HAP-1 (cell line): ENCODE results near the gene BIRC7.

Experiments used
- DNase-seq, 2 experiments: peaks; one replicate each; pipeline ENCODE4 v3.0.0-alpha.2; 2016 to 2020; ENCODE audit warnings: low spot score in 2 of 2
- H3K27me3 ChIP-seq: fragments of 250-450 bp; sonication (Bioruptor Pico); 2 replicates; pipeline ENCODE4 v1.5.1; 2020; ENCODE audit warnings: low read depth, mild to moderate bottlenecking, moderate library complexity
- H3K36me3 ChIP-seq: fragments of 250-450 bp; sonication (Bioruptor Pico); replicated peaks from 2 replicates; pipeline ENCODE4 v1.5.1; 2020; ENCODE audit warnings: mild to moderate bottlenecking
- H3K4me1 ChIP-seq: fragments of 250-450 bp; sonication (Bioruptor Pico); 2 replicates; pipeline ENCODE4 v1.5.1; 2020; ENCODE audit warnings: mild to moderate bottlenecking
- H3K4me3 ChIP-seq: fragments of 250-450 bp; sonication (Bioruptor Pico); 2 replicates; pipeline ENCODE4 v1.5.1; 2020; ENCODE audit warnings: mild to moderate bottlenecking, moderate library complexity
- H3K9me3 ChIP-seq: fragments of 250-450 bp; sonication (Bioruptor Pico); 2 replicates; pipeline ENCODE4 v1.5.1; 2020; ENCODE audit warnings: mild to moderate bottlenecking, moderate library complexity
- in situ Hi-C: fragments of 300-500 bp; cut with MboI; formaldehyde crosslinking; loops from 3 replicates; pipeline ENCODE4 v1.14.3; 2020; ENCODE audit warnings: low sequenced_read_pairs, inconsistent platforms, mixed read lengths

BIRC7 gene

GRCh38 chr20:63224412-63225081 lies 11.2 kb upstream of the BIRC7 start:
- Histone ChIP-seq H3K4me1 (no peaks in the 10 kb centered on the region), H3K27me3 (peaks cover 23% of the 10 kb centered on the region; the same call in 1 of the 2 replicates), H3K36me3 (no peaks in the 10 kb centered on the region), H3K9me3 (no peaks in the 10 kb centered on the region), H3K4me3 (no peak overlapping the region)
- peak in 1 of 2 experiments; percentile 39 for DNase-seq
- in situ Hi-C loops: no loop called here

- no peak overlapping the region for H3K4me3 ChIP-seq
- H3K36me3 ChIP-seq: no peaks in the 10 kb centered on the region
- no peaks in the 10 kb centered on the region for H3K9me3 ChIP-seq
- DNase-seq: no peak
- H3K4me1 ChIP-seq: no peaks in the 10 kb centered on the region
- H3K27me3 ChIP-seq: peaks cover 23% of the 10 kb centered on the region
- in situ Hi-C loops: no loop called here
Measured at GRCh38 chr20:63225082-63225454, 10.6 kb upstream of the BIRC7 start.

- Histone ChIP-seq H3K27me3 (peaks cover 21% of the 10 kb centered on the region), H3K4me1 (no peaks in the 10 kb centered on the region), H3K36me3 (no peaks in the 10 kb centered on the region), H3K9me3 (no peaks in the 10 kb centered on the region), H3K4me3 (no peak overlapping the region)
- in situ Hi-C loops: no loop called here
- DNase-seq: no peak
Measured at GRCh38 chr20:63226042-63226943, 9.4 kb upstream of the BIRC7 start.

- Histone ChIP-seq H3K4me3 (no peak overlapping the region), H3K9me3 (no peaks in the 10 kb centered on the region), H3K36me3 (no peaks in the 10 kb centered on the region), H3K4me1 (no peaks in the 10 kb centered on the region), H3K27me3 (peaks cover 23% of the 10 kb centered on the region)
- in situ Hi-C loops: no loop called here
- DNase-seq: no peak
Measured at GRCh38 chr20:63227260-63227659, 8.4 kb upstream of the BIRC7 start.

GRCh38 chr20:63228806-63229205 lies 6.9 kb upstream of the BIRC7 start:
- in situ Hi-C loops: no loop called here
- Histone ChIP-seq H3K9me3 (no peaks in the 10 kb centered on the region), H3K4me3 (no peak overlapping the region), H3K4me1 (no peaks in the 10 kb centered on the region), H3K27me3 (peaks cover 25% of the 10 kb centered on the region), H3K36me3 (no peaks in the 10 kb centered on the region)
- DNase-seq: no peak

- H3K9me3 ChIP-seq: no peaks in the 10 kb centered on the region
- no peak overlapping the region for H3K4me3 ChIP-seq
- peak; percentile 10 to 69 for DNase-seq
- no peaks in the 10 kb centered on the region for H3K36me3 ChIP-seq
- in situ Hi-C loops: no loop called here
- H3K4me1 ChIP-seq: no peaks in the 10 kb centered on the region
- peaks cover 25% of the 10 kb centered on the region for H3K27me3 ChIP-seq
Measured at GRCh38 chr20:63230800-63231268, 4.9 kb upstream of the BIRC7 start.

- DNase-seq: no peak
- peaks cover 25% of the 10 kb centered on the region for H3K27me3 ChIP-seq
- no peaks in the 10 kb centered on the region for H3K36me3 ChIP-seq
- H3K4me1 ChIP-seq: no peaks in the 10 kb centered on the region
- in situ Hi-C loops: no loop called here
- no peaks in the 10 kb centered on the region for H3K9me3 ChIP-seq
- no peak overlapping the region for H3K4me3 ChIP-seq
Measured at GRCh38 chr20:63232235-63233060, 3.3 kb upstream of the BIRC7 start.

GRCh38 chr20:63233061-63233344 lies 2.7 kb upstream of the BIRC7 start:
- no peaks in the 10 kb centered on the region for H3K4me1 ChIP-seq
- H3K9me3 ChIP-seq: no peaks in the 10 kb centered on the region
- in situ Hi-C loops: no loop called here
- no peak overlapping the region for H3K4me3 ChIP-seq
- H3K27me3 ChIP-seq: peaks cover 25% of the 10 kb centered on the region
- H3K36me3 ChIP-seq: no peaks in the 10 kb centered on the region
- DNase-seq: no peak

- in situ Hi-C loops: no loop called here
- no peaks in the 10 kb centered on the region for H3K9me3 ChIP-seq
- no peaks in the 10 kb centered on the region for H3K4me1 ChIP-seq
- no peak overlapping the region for H3K4me3 ChIP-seq
- no peaks in the 10 kb centered on the region for H3K36me3 ChIP-seq
- no peak for DNase-seq
- peaks cover 25% of the 10 kb centered on the region for H3K27me3 ChIP-seq
Measured at GRCh38 chr20:63233924-63234323, 1.8 kb upstream of the BIRC7 start.

- H3K9me3 ChIP-seq: no peaks in the 10 kb centered on the region
- no peaks in the 10 kb centered on the region for H3K36me3 ChIP-seq
- H3K4me1 ChIP-seq: no peaks in the 10 kb centered on the region
- H3K4me3 ChIP-seq: no peak overlapping the region
- in situ Hi-C loops: no loop called here
- peaks cover 25% of the 10 kb centered on the region for H3K27me3 ChIP-seq
- DNase-seq: peak; percentile 36 to 62
Measured at GRCh38 chr20:63234693-63235398, 859 bp upstream of the BIRC7 start.

GRCh38 chr20:63236116-63236837 lies 572 bp downstream of the BIRC7 start:
- in situ Hi-C loops: no loop called here
- Histone ChIP-seq H3K27me3 (peaks cover 18% of the 10 kb centered on the region), H3K9me3 (no peaks in the 10 kb centered on the region), H3K4me3 (no peak overlapping the region), H3K36me3 (no peaks in the 10 kb centered on the region), H3K4me1 (no peaks in the 10 kb centered on the region)
- DNase-seq: no peak

GRCh38 chr20:63238031-63238430 lies 2.3 kb downstream of the BIRC7 start:
- no peak for DNase-seq
- H3K27me3 ChIP-seq: peaks cover 11% of the 10 kb centered on the region; the same call in 1 of the 2 replicates
- in situ Hi-C loops: no loop called here
- H3K36me3 ChIP-seq: no peaks in the 10 kb centered on the region
- H3K4me3 ChIP-seq: no peak overlapping the region
- no peaks in the 10 kb centered on the region for H3K4me1 ChIP-seq
- H3K9me3 ChIP-seq: no peaks in the 10 kb centered on the region
